ACC112 (cell line): ENCODE data around the gene AUNIP.
A peak's percentile ranks its signal among the peaks of the same experiment; 100 is the strongest.

Experiments
- H2AFZ ChIP-seq: fragments of 200-600 bp; sonication (generic); one replicate; pipeline ENCODE4 v1.6.0; 2017; ENCODE audit warnings: antibody characterized with exemption, low read length; ENCODE audit not compliant: unreplicated experiment
- H3K27ac ChIP-seq: fragments of 200-600 bp; sonication (generic); 2 replicates; pipeline ENCODE4 v1.5.1; 2014; ENCODE audit warnings: low read depth, mild to moderate bottlenecking, antibody characterized with exemption, low read length, moderate library complexity
- H3K27me3 ChIP-seq: fragments of 200-600 bp; sonication (generic); 2 replicates; pipeline ENCODE4 v1.6.1; 2014; ENCODE audit warnings: mild to moderate bottlenecking, antibody characterized with exemption, low read length, moderate library complexity, mixed read lengths; ENCODE audit not compliant: insufficient read depth
- H3K36me3 ChIP-seq: fragments of 200-600 bp; sonication (generic); 2 replicates; pipeline ENCODE4 v1.6.1; 2016; ENCODE audit warnings: mild to moderate bottlenecking, antibody characterized with exemption, low read length, moderate library complexity, mixed read lengths; ENCODE audit not compliant: insufficient read depth
- H3K4me1 ChIP-seq: fragments of 200-600 bp; sonication (generic); one replicate; pipeline ENCODE4 v1.6.1; 2016; ENCODE audit warnings: low read length, mixed read lengths; ENCODE audit not compliant: insufficient read depth, unreplicated experiment, control insufficient read depth
- H3K4me3 ChIP-seq: fragments of 200-600 bp; sonication (generic); 2 replicates; pipeline ENCODE4 v1.5.1; 2014; ENCODE audit warnings: mild to moderate bottlenecking, low read depth, low read length
- H3K79me2 ChIP-seq: fragments of 200-600 bp; sonication (generic); one replicate; pipeline ENCODE4 v1.6.0; 2016; ENCODE audit warnings: low read length; ENCODE audit not compliant: control insufficient read depth, unreplicated experiment, insufficient read depth

The AUNIP gene

DNA sequence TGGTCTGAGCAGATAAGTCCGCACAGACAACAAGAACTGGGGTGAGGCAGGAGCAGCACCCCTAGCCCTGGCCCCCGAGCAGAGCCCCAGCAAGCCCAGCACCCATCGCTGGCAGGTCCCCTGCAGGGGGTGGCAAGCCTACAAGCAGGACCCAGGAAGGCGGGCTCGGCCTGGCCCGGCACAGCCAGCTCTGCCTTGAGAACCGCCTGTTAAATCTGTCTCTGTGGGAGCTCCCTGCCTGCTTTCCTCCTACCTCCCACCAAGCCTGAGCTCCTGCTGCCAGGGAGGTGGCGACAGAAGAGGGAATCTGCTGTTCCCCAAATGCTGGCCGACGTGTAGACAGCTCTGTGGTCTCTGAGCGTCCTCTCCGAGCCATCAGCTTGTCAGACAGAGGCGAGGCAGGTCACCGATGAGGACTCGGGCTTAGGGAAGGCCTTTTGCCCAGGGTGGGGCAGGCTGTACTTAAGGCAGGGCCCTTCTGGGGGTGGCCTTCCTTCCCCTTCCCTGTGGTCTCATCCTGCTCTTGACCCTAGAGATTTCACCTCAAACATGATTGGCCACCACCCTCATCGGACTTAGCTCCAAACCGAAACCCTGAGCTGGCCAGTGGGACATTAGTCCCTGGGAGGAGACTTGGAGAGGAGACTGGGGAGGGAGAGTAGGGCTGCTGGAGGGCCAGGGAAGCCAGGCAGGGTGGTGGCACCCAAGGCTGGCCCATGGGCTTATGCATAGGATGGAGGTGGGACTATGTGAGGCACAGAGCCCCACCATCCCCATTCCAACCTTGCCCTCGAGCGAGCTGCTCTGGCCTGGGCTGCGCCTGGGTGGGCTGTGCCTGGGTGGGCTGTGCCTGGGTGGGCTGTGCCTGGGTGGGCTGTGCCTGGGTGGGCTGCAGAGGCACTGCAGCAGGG, 51.5 kb downstream of the AUNIP start:
- Histone ChIP-seq H3K27me3 (no peaks in the 10 kb centered on the region), H3K36me3 (no peaks in the 10 kb centered on the region), H3K27ac (no peak overlapping the region), H2AFZ (no peak overlapping the region), H3K4me1 (peaks cover 35% of the 10 kb centered on the region), H3K4me3 (no peak overlapping the region), H3K79me2 (no peaks in the 10 kb centered on the region)

DNA sequence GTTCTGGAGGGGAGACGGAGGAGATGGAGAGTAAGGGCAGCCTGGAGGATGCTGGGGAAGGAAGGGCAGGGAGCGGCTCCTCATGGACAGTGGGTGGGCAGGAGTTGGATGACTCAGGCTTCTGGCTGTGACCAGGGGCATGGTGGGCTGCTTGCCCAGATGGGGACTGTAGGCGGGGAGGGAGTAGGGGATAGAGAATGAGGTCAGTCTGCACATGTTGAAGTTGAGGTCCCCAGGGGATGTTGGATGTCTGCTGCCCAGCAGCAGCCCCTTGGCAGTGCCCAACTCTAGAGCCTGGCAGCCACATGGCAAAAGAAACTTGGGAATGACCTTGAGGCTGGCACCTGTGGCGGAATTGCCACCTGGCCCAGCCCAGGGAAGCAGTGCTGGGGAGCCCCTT, 52.8 kb downstream of the AUNIP start:
- H3K4me3 ChIP-seq: no peak overlapping the region
- no peaks in the 10 kb centered on the region for H3K79me2 ChIP-seq
- no peak overlapping the region for H2AFZ ChIP-seq
- H3K27ac ChIP-seq: peak overlapping the region; percentile 23
- H3K36me3 ChIP-seq: no peaks in the 10 kb centered on the region
- H3K4me1 ChIP-seq: peaks cover 35% of the 10 kb centered on the region
- H3K27me3 ChIP-seq: no peaks in the 10 kb centered on the region

DNA sequence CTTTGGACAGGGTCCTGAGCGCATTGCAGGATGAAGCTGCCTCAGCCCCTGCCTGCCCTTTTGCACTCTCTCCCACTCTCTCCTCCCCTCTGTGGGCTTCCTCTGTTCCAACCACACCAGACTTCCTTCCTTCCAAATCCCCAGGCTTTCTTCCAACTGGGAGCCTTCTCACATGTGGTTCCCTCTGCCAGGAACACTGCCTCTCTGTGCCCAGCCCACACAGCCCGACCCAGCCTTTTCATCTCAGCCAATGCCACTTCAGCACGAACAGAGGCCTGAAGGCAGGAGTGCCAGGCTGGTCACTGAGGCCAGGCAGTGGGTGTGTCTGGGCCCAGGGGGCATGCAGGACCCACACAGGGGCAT, 53.4 kb downstream of the AUNIP start:
- Histone ChIP-seq H3K79me2 (peaks cover under 1% of the 10 kb centered on the region), H3K4me1 (peaks cover 39% of the 10 kb centered on the region), H2AFZ (no peak overlapping the region), H3K4me3 (no peak overlapping the region), H3K27me3 (no peaks in the 10 kb centered on the region), H3K27ac (peak overlapping the region; percentile 23), H3K36me3 (no peaks in the 10 kb centered on the region)

DNA sequence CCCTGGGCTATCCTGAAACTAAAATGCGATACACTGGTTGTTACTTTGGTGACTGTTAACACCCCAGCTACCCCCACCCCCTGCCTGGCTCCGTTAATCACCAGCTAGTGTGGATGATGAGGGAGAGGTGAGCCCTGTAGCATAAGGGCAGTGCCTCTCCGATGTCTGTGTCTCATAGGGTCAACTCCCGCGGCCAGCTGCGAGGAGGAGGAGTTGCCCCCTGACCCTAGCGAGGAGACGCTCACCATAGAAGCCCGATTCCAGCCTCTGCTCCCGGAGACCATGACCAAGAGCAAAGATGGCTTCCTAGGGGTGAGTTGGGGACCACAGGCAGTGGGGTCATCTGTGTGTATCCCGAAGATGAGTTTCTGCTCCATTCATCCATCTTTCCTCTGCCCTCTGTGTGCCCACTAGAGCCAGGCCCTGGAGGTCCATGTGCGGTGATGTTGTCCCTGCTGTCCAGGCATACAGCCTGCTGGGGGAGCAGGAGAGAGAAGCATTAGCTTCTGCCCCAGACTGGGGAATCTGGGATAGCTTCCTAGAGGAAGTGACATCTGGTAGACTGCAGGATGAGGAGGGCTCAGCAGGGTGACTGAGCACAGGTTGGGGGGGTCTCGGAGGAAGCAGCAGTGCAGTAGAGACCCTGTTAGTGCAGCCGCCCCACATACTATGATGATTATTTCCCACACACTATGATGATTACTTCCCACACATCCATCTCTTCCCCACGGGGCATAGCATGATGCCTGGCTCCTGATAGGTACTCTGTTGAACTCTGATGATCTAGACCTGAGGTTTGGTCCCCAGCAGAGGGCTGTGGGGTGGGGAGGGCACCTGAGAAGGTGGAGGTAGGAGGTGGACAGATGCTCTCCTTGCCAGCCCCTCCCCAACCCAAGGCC, 54.0 kb downstream of the AUNIP start:
- peak overlapping the region; percentile 23; the same call in 1 of the 2 replicates for H3K27ac ChIP-seq
- H3K27me3 ChIP-seq: no peaks in the 10 kb centered on the region
- peaks cover 41% of the 10 kb centered on the region for H3K4me1 ChIP-seq

DNA sequence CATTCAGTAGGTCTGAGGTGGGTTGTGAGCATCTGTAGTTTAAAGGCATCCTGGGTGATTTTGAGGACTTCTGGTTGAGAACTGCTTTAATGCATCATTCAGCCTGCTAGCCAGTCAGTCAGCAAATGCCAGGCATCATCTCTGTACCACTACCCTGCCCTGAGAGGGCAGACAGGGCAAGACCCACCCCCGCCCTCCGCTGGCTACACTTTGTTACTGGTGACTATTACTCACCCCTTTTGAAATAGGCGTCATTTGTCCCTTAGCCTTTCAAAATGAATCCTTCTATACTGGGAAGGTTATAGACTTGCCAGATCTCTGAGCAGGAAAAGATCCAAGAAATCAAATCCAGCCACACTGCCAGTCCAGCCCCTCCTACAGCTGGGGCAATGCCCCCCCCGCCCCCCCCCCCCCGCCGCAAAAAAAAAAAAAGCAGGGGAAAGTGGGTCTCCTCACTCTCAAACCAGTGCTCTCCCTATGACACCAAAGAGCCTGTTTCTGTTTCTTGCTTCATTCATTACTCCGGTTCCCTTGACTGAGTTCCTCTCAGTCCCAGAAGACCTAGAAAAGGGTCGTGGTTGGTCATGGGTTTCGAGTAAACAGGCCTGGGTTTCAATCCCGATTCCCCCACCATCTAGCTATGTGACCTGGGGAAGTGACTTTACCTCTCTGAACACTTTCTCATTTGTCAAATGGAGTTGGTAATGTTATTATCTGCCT, 54.9 kb downstream of the AUNIP start:
- H2AFZ ChIP-seq: no peak overlapping the region
- peaks cover 44% of the 10 kb centered on the region for H3K4me1 ChIP-seq
- H3K36me3 ChIP-seq: no peaks in the 10 kb centered on the region

More for the DNA sequence above, 54.0 kb downstream of the AUNIP start:
- Histone ChIP-seq H3K4me3 (no peak overlapping the region), H2AFZ (no peak overlapping the region), H3K36me3 (no peaks in the 10 kb centered on the region), H3K79me2 (peaks cover 4% of the 10 kb centered on the region)

DNA sequence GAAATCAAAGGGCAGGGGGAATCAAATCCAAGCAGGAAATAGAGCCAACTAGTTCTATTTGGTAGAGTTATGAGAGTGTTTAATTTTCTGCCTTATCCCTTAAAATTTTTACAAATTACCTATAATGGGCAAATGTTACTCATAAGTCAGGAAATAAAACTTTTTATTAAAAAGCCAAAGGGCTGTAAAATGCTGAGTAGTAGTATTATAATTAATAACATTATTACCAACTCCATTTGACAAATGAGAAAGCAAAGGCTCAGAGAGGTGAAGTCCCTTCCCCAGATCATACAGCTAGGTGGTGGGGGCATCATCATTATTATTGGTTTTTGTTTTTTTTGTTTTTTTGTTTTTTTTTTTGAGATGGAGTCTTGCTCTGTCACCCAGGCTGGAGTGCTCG, 55.9 kb downstream of the AUNIP start:
- H3K79me2 ChIP-seq: peaks cover 4% of the 10 kb centered on the region
- H3K27me3 ChIP-seq: no peaks in the 10 kb centered on the region
- no peak overlapping the region for H3K4me3 ChIP-seq
- H3K36me3 ChIP-seq: no peaks in the 10 kb centered on the region
- no peak overlapping the region for H2AFZ ChIP-seq
- peaks cover 45% of the 10 kb centered on the region for H3K4me1 ChIP-seq
- no peak overlapping the region for H3K27ac ChIP-seq

More for the DNA sequence above, 54.9 kb downstream of the AUNIP start:
- no peak overlapping the region for H3K27ac ChIP-seq
- peaks cover 4% of the 10 kb centered on the region for H3K79me2 ChIP-seq
- no peak overlapping the region for H3K4me3 ChIP-seq
- no peaks in the 10 kb centered on the region for H3K27me3 ChIP-seq

DNA sequence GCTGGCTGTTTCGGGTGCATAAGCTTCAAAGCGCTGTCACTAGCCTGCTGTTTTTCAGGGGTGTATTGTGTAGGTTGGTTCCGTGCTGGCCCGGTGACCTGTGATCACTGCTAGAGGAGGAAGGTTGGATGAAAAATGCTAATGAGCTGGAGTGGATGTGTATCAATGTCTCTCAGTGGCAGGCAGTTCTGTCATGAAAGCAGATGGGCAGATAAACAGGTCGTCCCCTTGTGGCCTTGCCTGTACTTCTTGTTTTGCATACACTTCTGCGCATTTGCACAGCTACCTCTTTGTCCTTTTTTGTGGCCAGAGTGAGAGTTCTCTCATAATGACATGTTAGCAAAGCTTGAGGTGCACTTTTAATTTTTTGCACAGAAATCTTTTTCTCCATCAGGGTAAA, 56.3 kb downstream of the AUNIP start:
- Histone ChIP-seq H2AFZ (no peak overlapping the region), H3K79me2 (peaks cover 4% of the 10 kb centered on the region), H3K27me3 (no peaks in the 10 kb centered on the region), H3K4me3 (no peak overlapping the region), H3K36me3 (no peaks in the 10 kb centered on the region), H3K4me1 (peaks cover 45% of the 10 kb centered on the region), H3K27ac (no peak overlapping the region)

- H3K4me3 ChIP-seq: peak overlapping the region; percentile 79
- no peaks in the 10 kb centered on the region for H3K36me3 ChIP-seq
- H3K27ac ChIP-seq: no peak overlapping the region
- H2AFZ ChIP-seq: no peak overlapping the region
- peaks cover 4% of the 10 kb centered on the region for H3K79me2 ChIP-seq
- H3K27me3 ChIP-seq: no peaks in the 10 kb centered on the region
- peaks cover 37% of the 10 kb centered on the region for H3K4me1 ChIP-seq
Measured at GRCh38 chr1:25800703-25801377, 58.4 kb downstream of the AUNIP start.

DNA sequence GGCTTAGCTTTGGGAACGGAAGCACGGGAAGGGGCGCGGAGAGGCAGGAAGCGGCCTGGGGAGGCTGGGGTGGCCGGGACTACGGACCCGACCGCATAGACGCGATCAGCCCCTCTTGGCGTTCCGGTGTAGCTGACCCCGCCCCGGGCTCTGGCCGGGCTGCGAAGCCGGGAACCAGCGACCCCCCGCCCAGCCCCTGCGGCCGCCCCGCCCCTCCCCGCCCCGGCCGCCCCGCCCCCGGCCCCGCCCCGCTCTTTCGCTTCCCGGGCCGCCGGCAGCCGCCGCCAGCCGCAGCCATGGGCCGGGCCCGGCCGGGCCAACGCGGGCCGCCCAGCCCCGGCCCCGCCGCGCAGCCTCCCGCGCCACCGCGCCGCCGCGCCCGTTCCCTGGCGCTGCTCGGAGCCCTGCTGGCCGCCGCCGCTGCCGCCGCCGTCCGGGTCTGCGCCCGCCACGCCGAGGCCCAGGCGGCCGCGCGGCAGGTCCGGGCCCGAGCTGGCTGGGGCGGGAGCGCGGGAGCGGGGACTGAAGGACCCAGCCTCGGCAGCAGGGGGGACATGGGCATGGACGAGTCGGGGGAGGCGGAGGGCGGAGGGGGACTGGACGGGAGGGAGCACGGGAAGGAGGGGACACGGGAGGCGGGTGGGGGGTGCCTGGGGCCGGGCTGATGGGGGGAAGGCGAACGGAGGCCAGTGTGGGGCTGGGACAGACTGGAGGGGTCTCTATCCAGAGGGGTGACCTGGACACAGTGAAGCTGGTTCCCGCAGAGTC, 59.1 kb downstream of the AUNIP start, which contains the start of gene SELENON:
SELENON (plus strand) TSS at position 259 of the 768 bp plus-strand sequence; CDS start at position 297, 38 bp downstream.
- Histone ChIP-seq H3K79me2 (peaks cover 4% of the 10 kb centered on the region), H3K4me3 (peak within 1 kb of the TSS; percentile 79), H2AFZ (peak within 1 kb of the TSS; percentile 56), H3K27me3 (no peaks in the 10 kb centered on the region), H3K4me1 (peaks cover 30% of the 10 kb centered on the region), H3K27ac (no peak within 1 kb of the TSS), H3K36me3 (no peaks in the 10 kb centered on the region)
